ENCODE data around the gene SFN.

SFN gene

DNA sequence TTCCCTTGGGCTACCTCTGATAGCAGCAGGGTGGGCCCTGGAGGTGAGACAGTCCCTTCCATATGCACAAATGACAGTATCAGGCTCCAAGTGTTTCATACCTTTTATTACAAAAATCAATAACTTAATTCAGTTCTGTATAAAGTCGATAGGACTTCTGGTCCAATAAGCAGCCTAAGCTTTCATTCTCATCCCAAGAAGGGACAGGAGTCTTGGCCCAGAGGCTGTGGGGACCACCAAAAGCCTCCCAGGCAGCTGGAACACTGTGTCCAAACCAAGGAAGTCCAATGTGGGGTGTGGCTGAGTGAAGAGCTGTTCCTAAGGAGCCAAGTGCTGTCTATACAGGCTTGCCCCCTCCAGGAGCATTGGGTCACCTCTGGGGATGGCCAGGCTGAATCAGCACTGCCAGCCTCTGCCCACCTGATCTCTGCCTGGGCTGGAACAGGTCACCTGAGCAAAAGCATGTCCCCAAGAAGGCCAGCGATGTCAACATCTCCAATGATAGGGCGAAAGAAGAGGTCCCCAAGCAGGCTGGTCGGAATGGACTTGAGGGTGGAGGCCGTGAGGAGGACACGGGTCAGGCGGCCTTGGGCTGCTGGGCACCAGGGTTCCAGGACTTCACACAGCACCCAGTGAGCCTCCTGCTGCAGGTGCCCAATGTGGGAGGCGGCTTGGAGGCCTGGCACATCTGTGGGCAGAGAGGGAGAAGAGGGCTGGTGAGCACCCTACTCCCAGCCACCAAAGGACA is 48.6 kb downstream of the SFN start:
- Histone ChIP-seq H4K20me1 (ENCODE audit: control insufficient read depth, insufficient read depth, low read depth, low read length) (no peaks in the 10 kb centered on the region), H3K4me3 (ENCODE audit: low read length) (no peak overlapping the region), H3K27me3 (ENCODE audit: control insufficient read depth, low read length) (no peaks in the 10 kb centered on the region), H3K4me2 (ENCODE audit: low read length) (no peak overlapping the region), H3F3A (ENCODE audit: control insufficient read depth, insufficient read depth) (no peaks in the 10 kb centered on the region), H3K9me2 (replicated peaks; ENCODE audit: control insufficient read depth, low read length) (no peaks in the 10 kb centered on the region), H3K9me3 (ENCODE audit: control insufficient read depth, insufficient read depth, low read length) (no peaks in the 10 kb centered on the region), H3K27ac (ENCODE audit: low read depth, low read length) (no peak overlapping the region), H3K79me2 (ENCODE audit: control insufficient read depth, low read length) (no peaks in the 10 kb centered on the region), H3K36me3 (ENCODE audit: control insufficient read depth, low read length) (no peaks in the 10 kb centered on the region), H3K4me1 (ENCODE audit: control insufficient read depth, low read length) (no peaks in the 10 kb centered on the region)
- TF ChIP-seq, protein P1, sequence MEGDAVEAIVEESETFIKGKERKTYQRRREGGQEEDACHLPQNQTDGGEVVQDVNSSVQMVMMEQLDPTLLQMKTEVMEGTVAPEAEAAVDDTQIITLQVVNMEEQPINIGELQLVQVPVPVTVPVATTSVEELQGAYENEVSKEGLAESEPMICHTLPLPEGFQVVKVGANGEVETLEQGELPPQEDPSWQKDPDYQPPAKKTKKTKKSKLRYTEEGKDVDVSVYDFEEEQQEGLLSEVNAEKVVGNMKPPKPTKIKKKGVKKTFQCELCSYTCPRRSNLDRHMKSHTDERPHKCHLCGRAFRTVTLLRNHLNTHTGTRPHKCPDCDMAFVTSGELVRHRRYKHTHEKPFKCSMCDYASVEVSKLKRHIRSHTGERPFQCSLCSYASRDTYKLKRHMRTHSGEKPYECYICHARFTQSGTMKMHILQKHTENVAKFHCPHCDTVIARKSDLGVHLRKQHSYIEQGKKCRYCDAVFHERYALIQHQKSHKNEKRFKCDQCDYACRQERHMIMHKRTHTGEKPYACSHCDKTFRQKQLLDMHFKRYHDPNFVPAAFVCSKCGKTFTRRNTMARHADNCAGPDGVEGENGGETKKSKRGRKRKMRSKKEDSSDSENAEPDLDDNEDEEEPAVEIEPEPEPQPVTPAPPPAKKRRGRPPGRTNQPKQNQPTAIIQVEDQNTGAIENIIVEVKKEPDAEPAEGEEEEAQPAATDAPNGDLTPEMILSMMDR (IDR thresholded peaks at IDR 0.05; ENCODE audit: low read depth, low read length, poor library complexity, severe bottlenecking): no peak

DNA sequence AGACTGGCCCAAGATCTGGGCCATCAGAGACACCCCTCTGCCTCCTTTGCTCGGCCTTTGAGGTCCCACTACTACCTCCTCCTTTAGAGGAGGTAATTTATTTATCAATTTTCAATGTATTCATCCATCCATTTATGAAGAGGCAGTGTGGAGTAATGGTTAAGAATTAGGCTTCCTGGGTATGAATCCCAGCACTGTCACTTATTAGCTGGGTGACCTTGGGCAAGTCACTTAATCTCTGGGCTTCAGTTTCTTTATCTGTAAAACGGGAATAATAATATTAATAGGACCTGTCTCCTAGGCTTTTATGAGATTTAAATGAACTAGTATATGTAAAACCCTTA is 49.2 kb downstream of the SFN start:
- Histone ChIP-seq H4K20me1 (ENCODE audit: control insufficient read depth, insufficient read depth, low read depth, low read length) (no peaks in the 10 kb centered on the region), H3K79me2 (ENCODE audit: control insufficient read depth, low read length) (no peaks in the 10 kb centered on the region), H3K27me3 (ENCODE audit: control insufficient read depth, low read length) (no peaks in the 10 kb centered on the region), H3K36me3 (ENCODE audit: control insufficient read depth, low read length) (no peaks in the 10 kb centered on the region), H3K4me1 (ENCODE audit: control insufficient read depth, low read length) (no peaks in the 10 kb centered on the region), H3K4me3 (ENCODE audit: low read length) (no peak overlapping the region), H3F3A (ENCODE audit: control insufficient read depth, insufficient read depth) (no peaks in the 10 kb centered on the region), H3K9me2 (replicated peaks; ENCODE audit: control insufficient read depth, low read length) (no peaks in the 10 kb centered on the region), H3K4me2 (ENCODE audit: low read length) (no peak overlapping the region), H3K27ac (ENCODE audit: low read depth, low read length) (no peak overlapping the region), H3K9me3 (ENCODE audit: control insufficient read depth, insufficient read depth, low read length) (no peaks in the 10 kb centered on the region)
- TF ChIP-seq, protein P1 (IDR thresholded peaks at IDR 0.05; ENCODE audit: low read depth, low read length, poor library complexity, severe bottlenecking): no peak
- no peak for TF ChIP-seq EZH2phosphoT487 (IDR thresholded peaks at IDR 0.05; ENCODE audit: borderline replicate concordance, low read length)

DNA sequence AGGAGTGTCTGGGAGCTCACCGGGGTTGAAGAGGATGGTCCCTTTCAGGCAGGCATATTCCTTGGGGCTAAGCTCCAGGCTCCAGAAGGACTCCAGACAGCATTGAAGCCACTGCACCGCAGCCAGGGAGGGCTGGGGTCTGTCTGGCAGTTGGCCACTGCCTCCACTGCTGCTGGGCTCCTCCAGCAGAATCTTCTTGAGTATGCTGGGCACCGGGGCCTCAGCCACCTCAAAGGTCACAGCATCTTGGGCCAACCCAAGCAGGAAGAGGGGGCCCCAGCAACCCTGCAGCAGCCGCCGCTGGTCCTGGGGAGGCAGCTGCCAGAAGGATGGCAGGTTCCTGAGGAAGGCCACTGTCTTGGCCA is 50.4 kb downstream of the SFN start:
- no peaks in the 10 kb centered on the region for H3K4me1 ChIP-seq (ENCODE audit: control insufficient read depth, low read length)
- no peak overlapping the region for H3K27ac ChIP-seq (ENCODE audit: low read depth, low read length)

More for the DNA sequence above, 50.4 kb downstream of the SFN start:
- Histone ChIP-seq H4K20me1 (ENCODE audit: control insufficient read depth, insufficient read depth, low read depth, low read length) (no peaks in the 10 kb centered on the region), H3K27me3 (ENCODE audit: control insufficient read depth, low read length) (no peaks in the 10 kb centered on the region), H3K36me3 (ENCODE audit: control insufficient read depth, low read length) (no peaks in the 10 kb centered on the region), H3K4me2 (ENCODE audit: low read length) (no peak overlapping the region), H3K9me3 (ENCODE audit: control insufficient read depth, insufficient read depth, low read length) (no peaks in the 10 kb centered on the region), H3F3A (ENCODE audit: control insufficient read depth, insufficient read depth) (no peaks in the 10 kb centered on the region), H3K79me2 (ENCODE audit: control insufficient read depth, low read length) (no peaks in the 10 kb centered on the region), H3K9me2 (replicated peaks; ENCODE audit: control insufficient read depth, low read length) (no peaks in the 10 kb centered on the region), H3K4me3 (ENCODE audit: low read length) (no peak overlapping the region)
- TF ChIP-seq EZH2phosphoT487 (IDR thresholded peaks at IDR 0.05; ENCODE audit: borderline replicate concordance, low read length): no peak
- TF ChIP-seq, protein P1 (IDR thresholded peaks at IDR 0.05; ENCODE audit: low read depth, low read length, poor library complexity, severe bottlenecking): no peak

Data from DOHH2 (cell line).